Memory B cell (primary cell): ENCODE results near the gene EFS.
A peak's percentile ranks its signal among the peaks of the same experiment; 100 is the strongest.

Source experiments
- ATAC-seq: fragments of 150-1000 bp; cut with Tn5 transposase; 2 replicates; pipeline ENCODE4 v1.10.0; 2021; ENCODE audit warnings: low read depth, mild to moderate bottlenecking, moderate library complexity
- DNase-seq, 2 donors: peaks; one replicate each; pipeline ENCODE4 v3.0.0; 2022; ENCODE audit warnings: low spot score in 2 of 2
- H3K27ac Mint-ChIP-seq: one replicate; pipeline ENCODE4 v1.8.0; 2022; ENCODE audit warnings: mild to moderate bottlenecking, moderate library complexity, mixed read lengths
- H3K27me3 Mint-ChIP-seq: one replicate; pipeline ENCODE4 v1.8.0; 2022; ENCODE audit warnings: mixed read lengths
- H3K36me3 Mint-ChIP-seq: one replicate; pipeline ENCODE4 v1.8.0; 2022; ENCODE audit warnings: mild to moderate bottlenecking, mixed read lengths
- H3K4me1 Mint-ChIP-seq: one replicate; pipeline ENCODE4 v1.8.0; 2022; ENCODE audit warnings: mixed read lengths
- H3K4me3 Mint-ChIP-seq: one replicate; pipeline ENCODE4 v1.8.0; 2022; ENCODE audit warnings: mild to moderate bottlenecking, moderate library complexity, mixed read lengths
- H3K9me3 Mint-ChIP-seq: one replicate; pipeline ENCODE4 v1.8.0; 2022; ENCODE audit warnings: mixed read lengths

EFS gene

GRCh38 chr14:23351681-23352505, 13.1 kb downstream of the EFS start:
- peaks cover 3% of the 10 kb centered on the region for H3K36me3 Mint-ChIP-seq
- H3K27ac Mint-ChIP-seq = no peak overlapping the region
- DNase-seq (no peak), ATAC-seq (peak; percentile 11)
- no peaks in the 10 kb centered on the region for H3K9me3 Mint-ChIP-seq
- peak overlapping the region; percentile 44 for H3K4me3 Mint-ChIP-seq
- peaks cover 7% of the 10 kb centered on the region for H3K4me1 Mint-ChIP-seq
- H3K27me3 Mint-ChIP-seq = peaks cover 44% of the 10 kb centered on the region

GRCh38 chr14:23349156-23349845, 15.7 kb downstream of the EFS start:
- peaks cover 7% of the 10 kb centered on the region for H3K4me1 Mint-ChIP-seq
- ATAC-seq = no peak
- no peaks in the 10 kb centered on the region for H3K9me3 Mint-ChIP-seq
- peaks cover 3% of the 10 kb centered on the region for H3K36me3 Mint-ChIP-seq
- no peak for DNase-seq
- peaks cover 36% of the 10 kb centered on the region for H3K27me3 Mint-ChIP-seq
- no peak overlapping the region for H3K4me3 Mint-ChIP-seq
- no peak overlapping the region for H3K27ac Mint-ChIP-seq

- Mint-ChIP-seq H3K27me3 (peaks cover 26% of the 10 kb centered on the region), H3K4me1 (peaks cover 7% of the 10 kb centered on the region), H3K9me3 (no peaks in the 10 kb centered on the region), H3K4me3 (no peak overlapping the region), H3K36me3 (peaks cover 3% of the 10 kb centered on the region), H3K27ac (no peak overlapping the region)
- DNase-seq = no peak
- no peak for ATAC-seq
These were observed 16.7 kb downstream of the EFS start for GRCh38 chr14:23348297-23348655.

- DNase-seq = no peak
- Mint-ChIP-seq H3K27me3 (peaks cover 22% of the 10 kb centered on the region), H3K36me3 (peaks cover 3% of the 10 kb centered on the region), H3K4me3 (no peak overlapping the region), H3K27ac (no peak overlapping the region), H3K4me1 (peaks cover 3% of the 10 kb centered on the region), H3K9me3 (no peaks in the 10 kb centered on the region)
- no peak for ATAC-seq
These were observed 17.3 kb downstream of the EFS start for GRCh38 chr14:23347406-23348296.

GRCh38 chr14:23346693-23347405, 18.1 kb downstream of the EFS start:
- Mint-ChIP-seq H3K9me3 (no peaks in the 10 kb centered on the region), H3K27me3 (peaks cover 22% of the 10 kb centered on the region), H3K36me3 (peaks cover 3% of the 10 kb centered on the region), H3K4me3 (no peak overlapping the region), H3K27ac (no peak overlapping the region), H3K4me1 (peaks cover 3% of the 10 kb centered on the region)
- ATAC-seq (no peak), DNase-seq (no peak)

- peaks cover 3% of the 10 kb centered on the region for H3K36me3 Mint-ChIP-seq
- no peak overlapping the region for H3K27ac Mint-ChIP-seq
- H3K4me3 Mint-ChIP-seq = no peak overlapping the region
These were observed 18.8 kb downstream of the EFS start for GRCh38 chr14:23345987-23346692.

GRCh38 chr14:23344481-23344880, 20.5 kb downstream of the EFS start:
- Mint-ChIP-seq H3K36me3 (no peaks in the 10 kb centered on the region), H3K4me1 (no peaks in the 10 kb centered on the region), H3K27ac (no peak overlapping the region), H3K9me3 (peaks cover 3% of the 10 kb centered on the region), H3K27me3 (peaks cover 5% of the 10 kb centered on the region), H3K4me3 (no peak overlapping the region)
- ATAC-seq = no peak
- no peak for DNase-seq

More at GRCh38 chr14:23345987-23346692, 18.8 kb downstream of the EFS start:
- Mint-ChIP-seq H3K4me1 (peaks cover 2% of the 10 kb centered on the region), H3K9me3 (no peaks in the 10 kb centered on the region), H3K27me3 (peaks cover 19% of the 10 kb centered on the region)
- ATAC-seq (no peak), DNase-seq (no peak)

- Mint-ChIP-seq H3K27me3 (peaks cover 13% of the 10 kb centered on the region), H3K9me3 (peaks cover 5% of the 10 kb centered on the region), H3K27ac (no peak overlapping the region), H3K4me1 (no peaks in the 10 kb centered on the region), H3K4me3 (no peak overlapping the region), H3K36me3 (peaks cover 3% of the 10 kb centered on the region)
- ATAC-seq (no peak), DNase-seq (no peak)
These were observed 25.3 kb downstream of the EFS start for GRCh38 chr14:23339506-23340268.

GRCh38 chr14:23335623-23336022, 29.3 kb downstream of the EFS start:
- DNase-seq (no peak), ATAC-seq (no peak)
- no peak overlapping the region for H3K27ac Mint-ChIP-seq
- H3K27me3 Mint-ChIP-seq = peaks cover 14% of the 10 kb centered on the region
- peaks cover 3% of the 10 kb centered on the region for H3K36me3 Mint-ChIP-seq
- no peak overlapping the region for H3K4me3 Mint-ChIP-seq
- no peaks in the 10 kb centered on the region for H3K4me1 Mint-ChIP-seq
- H3K9me3 Mint-ChIP-seq = peaks cover 5% of the 10 kb centered on the region

GRCh38 chr14:23327947-23328744, 36.8 kb downstream of the EFS start:
- peaks cover 18% of the 10 kb centered on the region for H3K36me3 Mint-ChIP-seq
- peaks cover 7% of the 10 kb centered on the region for H3K4me1 Mint-ChIP-seq
- no peak overlapping the region for H3K4me3 Mint-ChIP-seq
- DNase-seq (peak; percentile 47 to 50), ATAC-seq (peak; percentile 69)
- H3K27me3 Mint-ChIP-seq = no peaks in the 10 kb centered on the region
- H3K27ac Mint-ChIP-seq = no peak overlapping the region
- H3K9me3 Mint-ChIP-seq = no peaks in the 10 kb centered on the region

GRCh38 chr14:23326491-23327332, 38.3 kb downstream of the EFS start:
- H3K4me3 Mint-ChIP-seq = no peak overlapping the region
- no peak for DNase-seq
- H3K27ac Mint-ChIP-seq = no peak overlapping the region
- ATAC-seq = no peak
- no peaks in the 10 kb centered on the region for H3K27me3 Mint-ChIP-seq
- peaks cover 18% of the 10 kb centered on the region for H3K4me1 Mint-ChIP-seq
- H3K9me3 Mint-ChIP-seq = no peaks in the 10 kb centered on the region
- peaks cover 21% of the 10 kb centered on the region for H3K36me3 Mint-ChIP-seq
